H1 (cell line): ENCODE measurements around the gene PAN2. TPM values are rescaled to one million over a fixed set of nuclear protein-coding genes. Genes with fewer than 3 reads are reported as not detected.

Experiments
- CTCF ChIA-PET: fragments of 300-600 bp; sonication (Branson Sonifier 250); formaldehyde crosslinking; loops from one replicate; lab custom pipeline; 2021; ENCODE audit not compliant: partially characterized antibody; lab: Charles Lee
- POLR2A ChIA-PET: fragments of 300-600 bp; sonication (Branson Sonifier 250); formaldehyde crosslinking; loops from one replicate; lab custom pipeline; 2021; ENCODE audit warnings: inconsistent platforms; ENCODE audit not compliant: partially characterized antibody; lab: Charles Lee
- DNase-seq, 2 experiments: peaks; one replicate each; pipeline versions ENCODE4 v3.0.0 to v3.0.0-alpha.2; 2010 to 2022; ENCODE audit warnings: low spot score in 2 of 2, low read depth in 1 of 2, mixed read lengths in 1 of 2
- FAIRE-seq: peaks from 2 replicates; lab custom pipeline; 2011; peaks lifted over from hg19 to GRCh38; lab: Jason Lieb, UNC
- H2AFZ ChIP-seq: 2 replicates; pipeline ENCODE4 v1.8.1; 2012; ENCODE audit warnings: low read length, inconsistent platforms
- H2AK5ac ChIP-seq: 2 replicates; pipeline ENCODE4 v1.6.1; 2013; ENCODE audit warnings: low read depth, low read length
- H2BK120ac ChIP-seq: replicated peaks from 2 replicates; pipeline ENCODE3; 2013; ENCODE audit warnings: low read depth, low read length, inconsistent platforms
- H2BK12ac ChIP-seq: 2 replicates; pipeline ENCODE4 v1.6.1; 2013; ENCODE audit warnings: low read depth, low read length
- H2BK15ac ChIP-seq: 2 replicates; pipeline ENCODE4 v1.6.1; 2013; ENCODE audit warnings: low read length
- H2BK20ac ChIP-seq: 2 replicates; pipeline ENCODE4 v1.6.1; 2013; ENCODE audit warnings: low read length
- H2BK5ac ChIP-seq: 2 replicates; pipeline ENCODE4 v1.6.1; 2013; ENCODE audit warnings: low read depth, low read length
- H3K14ac ChIP-seq: 2 replicates; pipeline ENCODE4 v1.6.1; 2013; ENCODE audit warnings: inconsistent platforms; ENCODE audit not compliant: insufficient read length
- H3K18ac ChIP-seq: 2 replicates; pipeline ENCODE4 v1.6.1; 2013; ENCODE audit warnings: low read length; ENCODE audit errors: extremely low read depth
- H3K23ac ChIP-seq: 2 replicates; pipeline ENCODE4 v1.6.1; 2013; ENCODE audit warnings: inconsistent platforms; ENCODE audit not compliant: insufficient read length
- H3K23me2 ChIP-seq: 2 replicates; pipeline ENCODE4 v1.6.1; 2013; ENCODE audit warnings: low read depth, low read length
- H3K27ac ChIP-seq: 2 replicates; pipeline ENCODE4 v1.6.1; 2011; ENCODE audit warnings: low read depth, low read length, inconsistent platforms
- H3K27me3 ChIP-seq, 4 experiments: replicated peaks in 1 of 4; 1 replicate in 1 of 4; 2 replicates in 3 of 4; pipeline versions ENCODE4 v1.6.1 to v1.8.1; 2011 to 2013; ENCODE audit warnings: low read length in 3 of 4, mild to moderate bottlenecking in 3 of 4, inconsistent platforms in 2 of 4, mixed read lengths in 2 of 4, moderate library complexity in 1 of 4; ENCODE audit not compliant: control insufficient read depth in 3 of 4, insufficient read depth in 3 of 4; ENCODE audit errors: extremely low read depth in 1 of 4
- H3K36me3 ChIP-seq, 4 experiments: 2 replicates each; pipeline versions ENCODE4 v1.6.1 to v1.8.1; 2011 to 2013; ENCODE audit warnings: mild to moderate bottlenecking in 4 of 4, low read length in 3 of 4, moderate library complexity in 2 of 4, control low read depth in 1 of 4, inconsistent platforms in 1 of 4; ENCODE audit not compliant: insufficient read depth in 4 of 4, control insufficient read depth in 2 of 4
- H3K4ac ChIP-seq: replicated peaks from 2 replicates; pipeline ENCODE3; 2013; ENCODE audit warnings: low read length, low read depth, mixed read lengths, inconsistent platforms; ENCODE audit not compliant: insufficient read length
- H3K4me1 ChIP-seq, 4 experiments: replicated peaks in 1 of 4; 1 replicate in 1 of 4; 2 replicates in 3 of 4; pipeline versions ENCODE4 v1.6.1 to v1.8.1; 2011 to 2013; ENCODE audit warnings: low read length in 3 of 4, inconsistent platforms in 2 of 4, mixed read lengths in 1 of 4; ENCODE audit not compliant: insufficient read depth in 4 of 4, control insufficient read depth in 3 of 4
- H3K4me2 ChIP-seq, 2 experiments: 2 replicates each; pipeline versions ENCODE4 v1.6.1 to v1.8.1; 2011 to 2013; ENCODE audit warnings: low read depth in 2 of 2, low read length in 2 of 2, control low read depth in 1 of 2, inconsistent platforms in 1 of 2, mild to moderate bottlenecking in 1 of 2; ENCODE audit not compliant: insufficient read depth in 1 of 2
- H3K4me3 ChIP-seq, 4 experiments: fragments of 200-600, 300-600 bp in 1 of 4; sonication (generic), shearing (Covaris generic), sonication (Bioruptor Twin) in 1 of 4; 2 replicates each; pipeline versions ENCODE4 v1.5.1 to v1.8.1; 2011 to 2016; ENCODE audit warnings: low read length in 4 of 4, low read depth in 3 of 4, control low read depth in 2 of 4, inconsistent platforms in 2 of 4, mild to moderate bottlenecking in 2 of 4, mixed read lengths in 1 of 4, moderate library complexity in 1 of 4; ENCODE audit not compliant: insufficient read depth in 2 of 4; ENCODE audit errors: extremely low read depth in 1 of 4
- H3K56ac ChIP-seq: replicated peaks from 2 replicates; pipeline ENCODE3; 2013; ENCODE audit warnings: low read depth, mild to moderate bottlenecking, mixed read lengths, low read length, inconsistent platforms; ENCODE audit not compliant: insufficient read length
- H3K79me1 ChIP-seq: 2 replicates; pipeline ENCODE4 v1.6.1; 2013; ENCODE audit warnings: low read depth, low read length, control low read depth
- H3K79me2 ChIP-seq, 2 experiments: 2 replicates each; pipeline versions ENCODE4 v1.6.1 to v1.8.1; 2012 to 2013; ENCODE audit warnings: low read length in 2 of 2, mild to moderate bottlenecking in 2 of 2, inconsistent platforms in 1 of 2; ENCODE audit not compliant: insufficient read depth in 2 of 2, control insufficient read depth in 1 of 2
- H3K9ac ChIP-seq, 4 experiments: replicated peaks in 1 of 4; 1 replicate in 1 of 4; 2 replicates in 3 of 4; pipeline versions ENCODE4 v1.6.1 to v1.8.1; 2011 to 2013; ENCODE audit warnings: low read depth in 3 of 4, low read length in 3 of 4, control low read depth in 2 of 4, mild to moderate bottlenecking in 2 of 4, moderate library complexity in 2 of 4, inconsistent platforms in 1 of 4; ENCODE audit errors: extremely low read depth in 1 of 4
- H3K9me3 ChIP-seq, 2 experiments: 2 replicates each; pipeline versions ENCODE4 v1.6.1 to v1.8.1; 2012 to 2013; ENCODE audit warnings: mild to moderate bottlenecking in 2 of 2, moderate library complexity in 2 of 2, control low read depth in 1 of 2, inconsistent platforms in 1 of 2, low read depth in 1 of 2, low read length in 1 of 2, mixed read lengths in 1 of 2; ENCODE audit not compliant: insufficient read depth in 2 of 2
- H4K20me1 ChIP-seq, 2 experiments: replicated peaks in 1 of 2; 2 replicates each; pipeline versions ENCODE3 to v1.8.1; 2011 to 2013; ENCODE audit warnings: inconsistent platforms in 2 of 2, low read length in 2 of 2, mild to moderate bottlenecking in 1 of 2; ENCODE audit not compliant: insufficient read depth in 2 of 2, control insufficient read depth in 1 of 2
- H4K5ac ChIP-seq: 2 replicates; pipeline ENCODE4 v1.6.1; 2013; ENCODE audit warnings: low read length, low read depth, mixed read lengths, inconsistent platforms; ENCODE audit not compliant: insufficient read length
- H4K8ac ChIP-seq: 2 replicates; pipeline ENCODE4 v1.8.0; 2013; ENCODE audit warnings: mild to moderate bottlenecking, moderate library complexity, low read length, inconsistent platforms; ENCODE audit not compliant: insufficient read depth; ENCODE audit errors: extremely low read depth
- H4K91ac ChIP-seq: replicated peaks from 2 replicates; pipeline ENCODE3; 2013; ENCODE audit warnings: low read length, mixed read lengths, inconsistent platforms; ENCODE audit not compliant: insufficient read length
- PHF8 ChIP-seq: fragments of 200-600 bp; sonication (generic); conservative IDR thresholded peaks from 2 replicates; pipeline ENCODE4 v1.7.1; 2012; ENCODE audit warnings: low read depth, mild to moderate bottlenecking, inconsistent platforms, low read length, moderate library complexity
- YY1 ChIP-seq: IDR thresholded peaks from 2 replicates; pipeline ENCODE4 v1.6.1; 2011; ENCODE audit warnings: low read depth, mild to moderate bottlenecking, low read length
- ZNF274 ChIP-seq: IDR thresholded peaks from 2 replicates; pipeline ENCODE4 v1.7.0; 2012; ENCODE audit warnings: low read length, borderline replicate concordance; ENCODE audit errors: extremely low read depth
- polyA plus RNA-seq, 7 experiments: library from polyadenylated mRNA; depleted of rRNA in 3 of 7; stranded (reverse) in 5 of 7; unstranded in 2 of 7; fragments of >200 nt in 5 of 7; fragments of 200-250 nt in 2 of 7; gene quantifications; 1 replicate in 5 of 7; 2 replicates in 1 of 7; 4 replicates in 1 of 7; pipeline versions ENCODE4 v1.2.1 to v1.2.3, GENCODE V29; 2011 to 2013; ENCODE audit warnings: missing spikeins in 2 of 7, mixed read lengths in 2 of 7
- total RNA-seq: library from RNA; stranded (reverse); fragmentation: NEBNext Ultra II Directional; extraction: Animal tissue kit (Norgen Biotek cat#: 25700); gene quantifications from 2 replicates; pipeline ENCODE4 v1.2.1, GENCODE V29; 2021

Gene PAN2
- total and polyA plus RNA-seq, 2 of the 8 experiments (the other 6 are each of a cell fraction or from before 2014, with no cell fraction given), result 29.6 to 36.7 TPM

DNA sequence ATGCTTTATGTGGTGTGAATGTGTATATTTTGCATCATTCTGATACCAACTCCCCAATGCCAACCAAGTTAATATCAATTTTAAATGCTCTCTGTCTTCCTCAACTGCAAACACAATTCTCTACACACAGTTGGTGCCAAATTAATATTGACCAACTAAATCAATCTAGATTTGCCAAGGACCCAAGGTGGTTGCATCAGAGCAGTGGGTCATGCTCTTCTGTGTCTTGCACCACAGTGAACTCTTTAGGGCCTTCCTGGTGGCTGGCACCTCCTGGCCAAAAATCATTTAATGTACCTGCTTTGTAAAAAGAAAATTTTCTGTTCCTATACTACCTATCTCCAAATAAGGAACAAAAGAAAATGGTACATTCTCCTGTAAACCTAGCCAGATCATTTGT lies 53.0 kb downstream of the PAN2 start:
- Histone ChIP-seq H2BK20ac (no peak overlapping the region), H3K36me3 (peaks cover 13 to 69% (median 50%) of the 10 kb centered on the region in 4 experiments; a peak in 7 of 8 replicates), H2BK5ac (no peak overlapping the region), H3K79me1 (no peaks in the 10 kb centered on the region), H3K4me2 (no peak overlapping the region), H3K4me1 (no peaks in the 10 kb centered on the region), H3K4ac (no peak overlapping the region), H2BK120ac (no peak overlapping the region), H4K91ac (no peak overlapping the region), H4K20me1 (no peaks in the 10 kb centered on the region), H2AFZ (no peak overlapping the region), H3K18ac (no peak overlapping the region), H3K14ac (no peak overlapping the region), H4K5ac (no peak overlapping the region), H4K8ac (no peak overlapping the region), H3K23ac (no peak overlapping the region), H2BK15ac (no peak overlapping the region), H2BK12ac (no peak overlapping the region), H2AK5ac (no peak overlapping the region), H3K9ac (no peak overlapping the region), H3K27me3 (no peaks in the 10 kb centered on the region), H3K27ac (no peak overlapping the region), H3K23me2 (no peaks in the 10 kb centered on the region), H3K4me3 (no peak overlapping the region), H3K56ac (no peak overlapping the region), H3K79me2 (no peaks in the 10 kb centered on the region), H3K9me3 (no peaks in the 10 kb centered on the region)
- no peak for DNase-seq
- no peak for FAIRE-seq
- ChIA-PET CTCF (interaction anchor here (0.5 kb wide), 1 partner anchor 345 kb away, joined by 3 read pairs; no protein-coding TSS in a partner anchor), POLR2A (no interaction called here)
- no peak for TF ChIP-seq ZNF274
- TF ChIP-seq YY1, result no peak
- TF ChIP-seq PHF8, result no peak
